ENCODE data around the gene DAAM2.

DAAM2 gene

GRCh38 chr6:39791850-39792539 is at the start of gene DAAM2:
Gene DAAM2, plus strand, starts transcription at chr6:39792376. Its CDS starts 63,927 bp downstream, at chr6:39856303.
- DNase-seq (ENCODE audit: low spot score) = no peak

GRCh38 chr6:39746795-39747194 is 45.4 kb upstream of the DAAM2 start:
- DNase-seq (ENCODE audit: low spot score) = no peak

GRCh38 chr6:39752835-39753724 is 39.1 kb upstream of the DAAM2 start:
- no peak for DNase-seq (ENCODE audit: low spot score)

- DNase-seq (ENCODE audit: low spot score) = no peak
These were observed 38.5 kb upstream of the DAAM2 start for GRCh38 chr6:39753725-39754045.

- DNase-seq (ENCODE audit: low spot score) = no peak
These were observed 37.6 kb upstream of the DAAM2 start for GRCh38 chr6:39754514-39755115.

- no peak for DNase-seq (ENCODE audit: low spot score)
These were observed 36.9 kb upstream of the DAAM2 start for GRCh38 chr6:39755231-39755630.

GRCh38 chr6:39756582-39756981 is 35.6 kb upstream of the DAAM2 start:
- no peak for DNase-seq (ENCODE audit: low spot score)

- no peak for DNase-seq (ENCODE audit: low spot score)
These were observed 33.1 kb upstream of the DAAM2 start for GRCh38 chr6:39758905-39759605.

GRCh38 chr6:39760226-39760952 is 31.8 kb upstream of the DAAM2 start:
- DNase-seq (ENCODE audit: low spot score) = no peak

- DNase-seq (ENCODE audit: low spot score) = no peak
These were observed 26.6 kb upstream of the DAAM2 start for GRCh38 chr6:39765508-39766065.

GRCh38 chr6:39769012-39769411 is 23.2 kb upstream of the DAAM2 start:
- no peak for DNase-seq (ENCODE audit: low spot score)

GRCh38 chr6:39770446-39770845 is 21.7 kb upstream of the DAAM2 start:
- DNase-seq (ENCODE audit: low spot score) = no peak

GRCh38 chr6:39772559-39773273 is 19.5 kb upstream of the DAAM2 start:
- DNase-seq (ENCODE audit: low spot score) = no peak

- DNase-seq (ENCODE audit: low spot score) = no peak
These were observed 18.4 kb upstream of the DAAM2 start for GRCh38 chr6:39773782-39774181.

GRCh38 chr6:39776581-39776980 is 15.6 kb upstream of the DAAM2 start:
- DNase-seq (ENCODE audit: low spot score) = no peak

- DNase-seq (ENCODE audit: low spot score) = no peak
These were observed 15.0 kb upstream of the DAAM2 start for GRCh38 chr6:39777218-39777617.

GRCh38 chr6:39777661-39778060 is 14.5 kb upstream of the DAAM2 start:
- DNase-seq (ENCODE audit: low spot score) = no peak

GRCh38 chr6:39778581-39779255 is 13.5 kb upstream of the DAAM2 start:
- no peak for DNase-seq (ENCODE audit: low spot score)

GRCh38 chr6:39785281-39785680 is 6.9 kb upstream of the DAAM2 start:
- DNase-seq (ENCODE audit: low spot score) = no peak

- DNase-seq (ENCODE audit: low spot score) = no peak
These were observed 5.5 kb upstream of the DAAM2 start for GRCh38 chr6:39786649-39787048.

Data from kidney capillary endothelial cell (primary cell).